GM18519 (cell line): ENCODE data around the gene CGN.
A peak's percentile ranks its signal among the peaks of the same experiment; 100 is the strongest.

Source experiments
- ATAC-seq: cut with Tn5 transposase; IDR thresholded peaks from one replicate; pipeline ENCODE4 v1.9.1; 2021; ENCODE audit warnings: mild to moderate bottlenecking, moderate library complexity; ENCODE audit not compliant: unreplicated experiment, low FRiP score

The CGN gene

GRCh38 chr1:151510957-151511635 is at the start of gene CGN:
Gene CGN (plus strand): TSS chr1:151511387. CDS start chr1:151518520, 7,133 bp downstream.
- ATAC-seq, result peak; percentile 78

DNA sequence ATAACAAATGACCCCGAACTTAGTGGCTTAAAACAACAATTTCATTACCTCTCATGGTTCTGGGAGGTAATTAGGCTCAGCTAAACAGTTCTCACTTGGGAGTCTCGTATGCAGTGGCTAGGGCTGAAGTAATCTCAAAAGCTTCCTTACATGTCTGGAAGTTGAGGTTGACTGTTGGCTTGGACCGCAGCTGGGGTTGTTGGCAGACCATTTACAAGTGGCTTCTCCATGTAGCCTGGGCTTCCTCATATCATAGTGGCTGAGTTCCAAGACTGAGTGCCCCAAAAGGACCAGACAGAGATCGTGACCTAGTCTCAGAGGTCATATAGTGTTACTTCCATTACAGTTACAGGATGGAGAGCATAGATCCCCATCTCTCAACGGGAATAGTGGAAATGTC is 49.5 kb upstream of the CGN start:
- no peak for ATAC-seq

- ATAC-seq, result no peak
Observed at GRCh38 chr1:151465026-151465425, 46.2 kb upstream of the CGN start.

DNA sequence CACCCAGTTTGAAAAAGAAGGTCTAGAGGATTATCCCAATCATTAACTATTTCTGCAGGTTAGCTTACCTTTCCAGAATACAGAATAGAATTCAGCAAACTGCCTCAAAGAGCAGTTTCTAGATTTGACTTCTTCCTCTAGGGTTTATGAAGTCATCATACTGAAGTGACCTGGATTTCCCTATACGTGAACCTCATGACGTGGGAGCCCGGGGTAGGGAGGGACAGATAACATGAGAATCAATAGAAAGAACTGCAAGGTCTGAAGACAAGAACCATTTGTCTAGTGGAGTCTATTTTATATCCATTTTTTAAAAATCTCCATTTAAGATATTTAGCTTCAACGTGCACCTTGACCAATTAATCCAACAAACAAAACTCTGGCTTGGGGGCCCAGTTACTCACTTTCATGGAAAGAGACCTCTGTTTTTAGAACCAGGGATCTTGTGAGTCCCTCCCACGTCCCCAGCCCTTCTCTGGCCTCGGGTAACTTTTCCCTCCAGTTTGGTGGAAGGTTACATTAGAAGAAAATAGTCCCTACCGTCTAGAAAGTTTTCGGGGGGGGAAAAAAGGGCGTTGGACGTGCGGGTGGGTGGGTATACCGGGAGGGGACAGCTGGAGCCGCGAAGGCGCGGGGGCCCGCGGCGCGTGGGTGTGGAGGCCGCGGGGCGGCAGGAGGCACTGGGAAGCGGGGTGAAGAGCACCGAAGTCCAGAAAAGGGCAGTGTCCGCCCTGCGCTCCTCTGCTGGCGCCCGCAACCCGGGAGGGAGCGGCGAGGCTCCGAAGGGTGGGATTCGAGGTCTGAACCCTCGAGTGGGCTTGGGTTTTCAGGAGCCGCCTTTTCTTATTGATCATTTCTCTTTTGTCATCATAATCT is 38.1 kb upstream of the CGN start:
- no peak for ATAC-seq

DNA sequence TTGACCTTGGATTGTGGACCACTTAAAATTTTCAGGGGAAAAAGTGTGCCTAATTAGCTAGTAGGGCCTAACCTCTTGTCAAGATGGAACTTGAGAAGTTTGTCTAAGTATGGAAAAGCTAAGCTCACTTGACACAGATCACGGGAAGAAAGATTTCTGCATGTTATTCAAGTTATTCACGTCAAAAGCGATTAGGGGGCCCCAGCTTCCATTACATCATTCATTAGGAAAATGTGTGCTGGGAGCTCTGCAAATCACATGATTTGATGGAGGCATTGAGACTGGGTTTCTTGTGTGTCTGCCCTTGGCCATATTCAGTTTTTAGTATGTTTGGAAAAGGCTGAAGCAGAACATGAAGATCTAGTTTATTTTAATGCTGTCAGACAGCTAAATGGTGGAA is 36.4 kb upstream of the CGN start:
- no peak for ATAC-seq

- ATAC-seq, result peak; percentile 62
Observed at GRCh38 chr1:151475175-151475574, 36.0 kb upstream of the CGN start.

DNA sequence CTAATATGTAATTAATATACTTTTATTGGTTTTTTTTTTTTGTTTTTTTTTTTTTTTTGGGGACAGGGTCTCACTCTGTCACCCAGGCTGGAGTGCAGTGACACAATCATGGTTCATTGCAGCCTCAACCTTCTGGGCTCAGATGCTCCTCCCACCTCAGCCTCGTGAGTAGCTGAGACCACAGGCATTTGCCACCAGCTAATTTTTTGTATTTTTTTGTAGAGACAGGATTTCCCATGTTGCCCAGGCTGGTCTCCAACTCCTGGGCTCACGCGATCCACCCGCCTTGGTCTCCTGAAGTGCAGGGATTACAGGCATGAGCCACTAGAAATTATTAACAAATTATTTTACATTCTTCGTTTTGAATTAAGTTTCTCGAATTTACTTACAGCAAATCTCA is 35.1 kb upstream of the CGN start:
- no peak for ATAC-seq

- no peak for ATAC-seq
Observed at GRCh38 chr1:151477066-151477465, 34.1 kb upstream of the CGN start.

DNA sequence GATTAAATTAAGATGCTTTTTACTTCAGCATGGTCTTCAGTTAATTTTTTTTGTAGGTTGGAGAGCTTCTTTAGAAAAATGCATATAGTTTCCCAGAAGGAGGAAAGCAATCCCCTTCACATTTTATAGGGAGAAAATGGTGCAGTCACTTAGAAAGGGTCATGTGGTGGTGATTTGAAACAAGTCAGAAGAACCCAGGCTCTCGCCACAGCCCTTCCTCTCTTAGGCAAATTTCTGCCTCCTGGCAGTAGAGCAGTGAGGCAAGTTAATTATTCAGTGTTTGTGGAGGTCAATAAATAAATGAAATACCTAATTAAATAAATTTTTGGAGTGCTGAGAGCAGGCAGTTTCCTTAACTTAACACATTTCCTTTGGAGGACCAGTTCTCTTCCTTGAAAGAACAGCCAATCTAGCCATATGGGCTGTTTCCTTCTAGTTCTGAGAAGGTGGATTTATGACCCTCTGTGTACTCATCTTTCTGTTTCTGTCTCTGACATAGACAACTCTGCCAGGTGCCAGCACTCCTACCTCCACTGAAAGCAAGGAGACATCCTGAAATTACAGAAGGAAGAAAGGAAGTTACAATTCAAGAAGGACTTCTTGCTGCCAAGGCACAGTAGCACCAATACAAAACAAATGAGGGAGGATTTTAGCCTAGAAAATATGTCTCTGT is 32.9 kb upstream of the CGN start:
- ATAC-seq, result no peak

- no peak for ATAC-seq
Observed at GRCh38 chr1:151478923-151479322, 32.3 kb upstream of the CGN start.

- ATAC-seq, result no peak
Observed at GRCh38 chr1:151479462-151479861, 31.7 kb upstream of the CGN start.

GRCh38 chr1:151482017-151482416 is 29.2 kb upstream of the CGN start:
- no peak for ATAC-seq

DNA sequence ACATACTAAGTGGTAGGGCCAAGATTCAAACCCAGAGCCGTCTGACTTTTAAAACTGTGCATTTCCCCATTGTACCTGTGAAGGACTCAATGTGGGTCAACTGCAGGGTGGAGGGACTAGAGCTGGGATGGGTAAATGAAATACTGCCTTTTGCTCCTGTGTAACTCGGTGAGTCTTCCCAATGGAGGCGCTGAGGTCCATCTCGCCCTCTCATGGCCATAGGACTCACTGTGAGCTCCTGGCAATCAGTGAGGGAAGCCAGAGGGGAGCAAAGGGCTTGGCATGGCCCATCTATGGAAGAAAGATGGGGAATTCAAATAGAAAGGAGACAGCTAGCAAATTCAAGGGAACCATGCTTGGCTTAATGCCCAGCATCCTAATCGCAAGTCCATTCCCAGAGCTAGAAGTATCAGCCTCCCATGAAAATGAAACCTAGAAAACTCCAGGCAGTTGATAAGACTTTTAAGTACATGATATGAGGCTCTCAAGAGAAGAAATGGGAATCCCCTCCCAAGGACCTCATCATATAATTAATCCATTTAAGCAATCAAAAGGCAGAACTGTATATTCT is 25.4 kb upstream of the CGN start:
- ATAC-seq, result no peak

DNA sequence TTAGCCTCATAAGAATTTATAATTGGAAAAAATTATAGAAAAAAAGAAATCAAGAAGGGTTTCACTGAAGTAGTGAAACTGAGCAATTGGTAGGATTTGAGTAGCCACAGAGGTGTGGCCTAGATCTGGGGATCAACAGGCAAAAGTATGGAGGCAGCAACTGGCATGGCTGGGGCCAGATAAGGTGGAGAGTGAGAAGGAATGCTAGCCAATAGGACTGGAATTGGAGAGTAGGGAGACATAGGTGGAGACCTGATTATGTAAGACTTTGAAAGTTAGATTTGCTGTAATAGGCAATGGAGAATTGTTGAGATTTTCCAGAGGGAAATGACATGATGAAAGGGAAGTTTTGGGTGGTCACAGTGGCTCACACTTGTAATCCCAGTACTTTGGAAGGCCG is 24.6 kb upstream of the CGN start:
- no peak for ATAC-seq

DNA sequence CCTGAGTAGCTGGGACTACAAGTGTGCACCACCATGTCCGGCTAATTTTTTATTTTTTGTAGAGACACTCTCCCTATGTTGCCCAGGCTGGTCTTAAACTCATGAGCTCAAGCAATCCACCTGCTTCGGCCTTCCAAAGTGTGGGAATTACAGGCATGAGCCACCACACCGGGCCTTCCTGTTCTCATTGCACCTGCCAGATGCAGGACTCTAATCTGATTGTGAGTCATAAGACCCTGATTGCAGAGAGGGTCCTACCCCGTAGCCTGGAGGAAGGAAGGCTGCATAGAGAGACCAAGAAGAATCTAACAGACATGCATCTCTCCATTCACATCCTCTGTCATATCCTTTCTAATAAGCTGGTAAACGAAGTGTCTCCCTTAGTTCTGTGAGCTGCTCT is 19.5 kb upstream of the CGN start:
- no peak for ATAC-seq

- ATAC-seq, result no peak
Observed at GRCh38 chr1:151492120-151492519, 19.1 kb upstream of the CGN start.

- ATAC-seq, result no peak
Observed at GRCh38 chr1:151493042-151493441, 18.1 kb upstream of the CGN start.

DNA sequence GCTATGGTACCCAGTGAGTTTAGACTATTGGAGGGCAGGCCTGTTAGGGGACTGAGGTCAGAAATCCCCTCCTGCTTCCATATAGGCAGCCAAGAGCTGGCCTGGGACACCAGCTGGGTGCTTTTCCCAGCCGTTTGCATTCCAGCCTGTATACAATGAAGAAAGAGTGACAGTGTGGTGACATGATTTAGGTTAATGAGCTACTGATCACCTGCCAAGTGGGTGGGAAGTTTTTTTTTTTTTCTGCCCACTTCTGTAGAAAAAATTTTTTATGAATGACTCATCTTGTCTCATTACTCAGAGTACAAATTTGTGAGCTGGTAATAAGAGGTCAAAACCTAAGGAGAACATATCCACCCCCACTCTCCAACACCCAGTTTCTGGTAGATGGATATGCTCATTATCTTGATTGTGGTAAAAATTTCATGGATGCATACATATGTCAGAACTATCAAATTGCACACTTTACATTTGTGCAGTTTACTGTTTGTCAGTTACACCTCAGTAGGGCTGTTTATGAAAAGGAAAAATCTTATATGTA is 16.4 kb upstream of the CGN start:
- ATAC-seq, result no peak

GRCh38 chr1:151495316-151495715 is 15.9 kb upstream of the CGN start:
- ATAC-seq, result no peak

- ATAC-seq, result no peak
Observed at GRCh38 chr1:151499365-151499764, 11.8 kb upstream of the CGN start.

DNA sequence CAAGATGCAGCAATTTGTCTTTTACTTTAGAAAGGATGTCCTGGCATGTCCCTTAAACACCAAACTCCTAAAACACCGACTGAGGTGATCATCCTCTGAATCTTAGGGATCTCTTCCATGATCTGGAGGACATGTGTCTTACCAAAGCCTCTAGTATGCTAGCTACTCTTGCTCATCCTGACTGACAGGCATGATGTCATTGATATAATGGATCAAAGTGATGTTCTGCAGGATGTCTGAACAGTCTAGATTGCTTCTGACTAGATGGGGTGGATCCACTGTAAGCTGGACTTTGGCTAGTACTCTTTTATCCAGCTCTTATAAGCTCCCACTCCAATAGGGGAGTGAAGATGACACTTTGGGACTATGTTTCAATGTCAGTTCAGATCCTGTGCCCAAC is 11.3 kb upstream of the CGN start:
- ATAC-seq, result no peak
